ENCODE measurements around the gene ADTRP. TPM values are rescaled to one million over a fixed set of nuclear protein-coding genes. Genes with fewer than 3 reads are reported as not detected.
"Not testable (repeated sequence)": the region's sequence is repeated elsewhere in the genome, so short reads cannot be mapped to it uniquely, and the experiment has no call there.

The ADTRP gene
- polyA plus RNA-seq, 4 donors = 0.14 to 3.3 (median 2.5) TPM

GRCh38 chr6:11804135-11804534 lies 25.5 kb upstream of the ADTRP start:
- DNase-seq (ENCODE audit: low read depth in 4 of 4, low spot score in 3 of 4) = no peak

- DNase-seq (ENCODE audit: low read depth in 4 of 4, low spot score in 3 of 4) = no peak
Measured at GRCh38 chr6:11803591-11803971, 25.0 kb upstream of the ADTRP start.

- no peak for DNase-seq (ENCODE audit: low read depth in 4 of 4, low spot score in 3 of 4)
Measured at GRCh38 chr6:11802886-11803590, 24.4 kb upstream of the ADTRP start.

GRCh38 chr6:11800531-11800930 lies 21.9 kb upstream of the ADTRP start:
- not testable (repeated sequence) for DNase-seq (ENCODE audit: low read depth in 4 of 4, low spot score in 3 of 4)

- DNase-seq (ENCODE audit: low read depth in 4 of 4, low spot score in 3 of 4) = no peak
Measured at GRCh38 chr6:11798538-11798937, 19.9 kb upstream of the ADTRP start.

- no peak for DNase-seq (ENCODE audit: low read depth in 4 of 4, low spot score in 3 of 4)
Measured at GRCh38 chr6:11798096-11798495, 19.5 kb upstream of the ADTRP start.

- no peak for DNase-seq (ENCODE audit: low read depth in 4 of 4, low spot score in 3 of 4)
Measured at GRCh38 chr6:11796829-11797228, 18.2 kb upstream of the ADTRP start.

- no peak for DNase-seq (ENCODE audit: low read depth in 4 of 4, low spot score in 3 of 4)
Measured at GRCh38 chr6:11795403-11795802, 16.8 kb upstream of the ADTRP start.

GRCh38 chr6:11793277-11793676 lies 14.7 kb upstream of the ADTRP start:
- no peak for DNase-seq (ENCODE audit: low read depth in 4 of 4, low spot score in 3 of 4)

- DNase-seq (ENCODE audit: low read depth in 4 of 4, low spot score in 3 of 4) = no peak
Measured at GRCh38 chr6:11791354-11792107, 12.9 kb upstream of the ADTRP start.

GRCh38 chr6:11789744-11790143 lies 11.1 kb upstream of the ADTRP start:
- DNase-seq (ENCODE audit: low read depth in 4 of 4, low spot score in 3 of 4) = no peak

- no peak for DNase-seq (ENCODE audit: low read depth in 4 of 4, low spot score in 3 of 4)
Measured at GRCh38 chr6:11788043-11788442, 9.4 kb upstream of the ADTRP start.

GRCh38 chr6:11785774-11786579 lies 7.4 kb upstream of the ADTRP start:
- DNase-seq (ENCODE audit: low read depth in 4 of 4, low spot score in 3 of 4) = no peak

GRCh38 chr6:11785415-11785773 lies 6.8 kb upstream of the ADTRP start:
- no peak for DNase-seq (ENCODE audit: low read depth in 4 of 4, low spot score in 3 of 4)

- DNase-seq (ENCODE audit: low read depth in 4 of 4, low spot score in 3 of 4) = no peak
Measured at GRCh38 chr6:11784341-11784740, 5.7 kb upstream of the ADTRP start.

GRCh38 chr6:11783524-11784064 lies 5.0 kb upstream of the ADTRP start:
- DNase-seq (ENCODE audit: low read depth in 4 of 4, low spot score in 3 of 4) = no peak

GRCh38 chr6:11782524-11782923 lies 3.9 kb upstream of the ADTRP start:
- DNase-seq (ENCODE audit: low read depth in 4 of 4, low spot score in 3 of 4) = no peak

- no peak for DNase-seq (ENCODE audit: low read depth in 4 of 4, low spot score in 3 of 4)
Measured at GRCh38 chr6:11780097-11780428, 1.5 kb upstream of the ADTRP start.

GRCh38 chr6:11779329-11780096 lies 910 bp upstream of the ADTRP start:
- DNase-seq (ENCODE audit: low read depth in 4 of 4, low spot score in 3 of 4) = no peak

GRCh38 chr6:11778036-11778435 lies 567 bp downstream of the ADTRP start:
- no peak for DNase-seq (ENCODE audit: low read depth in 4 of 4, low spot score in 3 of 4)
